K562 (cell line): Measurements from ENCODE around the gene GAB2. TPM values are rescaled to one million over a fixed set of nuclear protein-coding genes. Genes with fewer than 3 reads are reported as not detected.

Source experiments
- CBFA2T2 ChIP-seq: fragments of 450-650 bp; conservative IDR thresholded peaks from 2 replicates; pipeline ENCODE4 v1.6.1; 2017; ENCODE audit warnings: mild to moderate bottlenecking
- CBFA2T3 ChIP-seq: fragments of 450-650 bp; IDR thresholded peaks from 2 replicates; pipeline ENCODE4 v1.6.1; 2017
- CEBPB ChIP-seq: fragments of 450-650 bp; IDR thresholded peaks from 2 replicates; pipeline ENCODE4 v1.6.1; 2016; ENCODE audit warnings: missing genetic modification characterization, missing compliant biosample characterization
- CTBP1 ChIP-seq: fragments of 450-650 bp; IDR thresholded peaks from 2 replicates; pipeline ENCODE4 v1.6.1; 2016; ENCODE audit warnings: borderline replicate concordance
- FOXM1 ChIP-seq, 2 experiments: fragments of 450-650 bp in 1 of 2; sonication (generic) in 1 of 2; formaldehyde crosslinking in 1 of 2; IDR thresholded peaks; 2 replicates each; pipeline versions ENCODE4 v1.6.1 to v1.9.0; 2017 to 2022; ENCODE audit warnings: low read depth in 2 of 2, mild to moderate bottlenecking in 2 of 2, missing genetic modification reagents in 1 of 2, moderate library complexity in 1 of 2
- HDAC2 ChIP-seq: fragments of 450-650 bp; IDR thresholded peaks from 2 replicates; pipeline ENCODE4 v1.6.1; 2016; ENCODE audit warnings: mild to moderate bottlenecking
- JUND ChIP-seq, 2 experiments: IDR thresholded peaks; 2 replicates in 1 of 2; 3 replicates in 1 of 2; pipeline ENCODE4 v1.6.1; 2011; ENCODE audit warnings: borderline replicate concordance in 2 of 2, low read depth in 2 of 2, low read length in 2 of 2, improper control_type of control experiment in 1 of 2, missing biosample characterization in 1 of 2, missing genetic modification characterization in 1 of 2, missing genetic modification reagents in 1 of 2
- NFATC3 ChIP-seq: fragments of 450-650 bp; IDR thresholded peaks from 2 replicates; pipeline ENCODE4 v1.6.1; 2017; ENCODE audit warnings: mild to moderate bottlenecking
- PHF20 ChIP-seq: fragments of 450-650 bp; IDR thresholded peaks from 2 replicates; pipeline ENCODE4 v1.6.1; 2018; ENCODE audit not compliant: partially characterized antibody
- RCOR1 ChIP-seq, 2 experiments: IDR thresholded peaks; 2 replicates each; pipeline ENCODE4 v1.6.1; 2012; ENCODE audit warnings: low read depth in 2 of 2, low read length in 2 of 2, borderline replicate concordance in 1 of 2, improper control_type of control experiment in 1 of 2
- SLC30A9 ChIP-seq: fragments of 250-450 bp; sonication (Bioruptor Pico); IDR thresholded peaks from 2 replicates; pipeline ENCODE4 v1.8.0; 2022; ENCODE audit warnings: mild to moderate bottlenecking, moderate library complexity
- SMAD4 ChIP-seq: fragments of 250-450 bp; sonication (Bioruptor Pico); conservative IDR thresholded peaks from 2 replicates; pipeline ENCODE4 v1.8.0; 2021; ENCODE audit warnings: inconsistent platforms, mild to moderate bottlenecking, moderate library complexity
- SMARCE1 ChIP-seq: fragments of 450-650 bp; IDR thresholded peaks from 2 replicates; pipeline ENCODE4 v1.7.1; 2016; ENCODE audit warnings: mild to moderate bottlenecking
- USF1 ChIP-seq: sonication (generic); formaldehyde crosslinking; IDR thresholded peaks from 2 replicates; pipeline ENCODE4 v1.9.0; 2022; ENCODE audit warnings: mild to moderate bottlenecking, missing genetic modification reagents
- VEZF1 ChIP-seq: fragments of 200-800 bp; sonication (Bioruptor generic); IDR thresholded peaks from 2 replicates; pipeline ENCODE4 v1.6.1; 2017; ENCODE audit warnings: missing genetic modification characterization, missing compliant biosample characterization
- ZBTB40 ChIP-seq, 2 experiments: fragments of 450-650 bp in 1 of 2; sonication (generic) in 1 of 2; formaldehyde crosslinking in 1 of 2; IDR thresholded peaks; 2 replicates each; pipeline versions ENCODE4 v1.7.1 to v1.9.0; 2016 to 2022; ENCODE audit warnings: inconsistent platforms in 1 of 2, mild to moderate bottlenecking in 1 of 2, missing genetic modification reagents in 1 of 2
- ZNF589 ChIP-seq: fragments of 200-800 bp; sonication (Bioruptor generic); IDR thresholded peaks from 2 replicates; pipeline ENCODE4 v1.6.1; 2016; ENCODE audit warnings: low read depth, missing genetic modification characterization, missing compliant biosample characterization
- polyA plus RNA-seq, 8 experiments: library from polyadenylated mRNA; depleted of rRNA in 4 of 8; stranded (reverse) in 5 of 8; unstranded in 3 of 8; fragments of >200 nt; fragmentation: Nextera tagmentation in 2 of 8; fragmentation: Illumina TruSeq in 1 of 8; extraction: Ambion mirVana in 2 of 8; extraction: Trizol in 1 of 8; gene quantifications; 2 replicates each; pipeline versions ENCODE4 v1.2.1 to v1.2.3, GENCODE V29; 2011 to 2014; ENCODE audit warnings: inconsistent platforms in 1 of 8, missing spikeins in 1 of 8
- total RNA-seq, 7 experiments: library from RNA; depleted of rRNA in 6 of 7; stranded (reverse); fragments of >200 nt in 6 of 7; fragmentation: Illumina TruSeq in 2 of 7; extraction: Trizol in 2 of 7; gene quantifications; 2 replicates each; pipeline versions ENCODE4 v1.2.1 to v1.2.3, GENCODE V29; 2011 to 2021; ENCODE audit warnings: low replicate concordance in 1 of 7

The GAB2 gene
- total and polyA plus RNA-seq, 9 of the 15 experiments (the other 6 are each of a cell fraction or from before 2014, with no cell fraction given), result 2.3 to 35.2 (median 16.1) TPM

GRCh38 chr11:78380615-78381051 is 37.0 kb downstream of the GAB2 start (continued):
- TF ChIP-seq ZBTB40 (IDR thresholded peaks at IDR 0.05) (no peak), ZBTB40 (CRISPR knock-in tag; IDR thresholded peaks at IDR 0.05) (no peak), SMARCE1 (0 out of 2 replicates have a peak, but pooled peaks have one; percentile 28), CTBP1 (peak; percentile 19; the same call in 1 of the 2 replicates), ZNF589 (CRISPR knock-in tag) (peak; percentile 89), VEZF1 (CRISPR knock-in tag) (peak; percentile 71), SLC30A9 (CRISPR knock-in tag) (no peak), HDAC2 (peak; percentile 81), USF1 (CRISPR knock-in tag) (no peak), CBFA2T2 (peak; percentile 69), FOXM1 (IDR thresholded peaks at IDR 0.05; ENCODE audit: low read depth) (peak; percentile 21; the same call in 1 of the 2 replicates), FOXM1 (CRISPR knock-in tag; IDR thresholded peaks at IDR 0.05; ENCODE audit: low read depth) (no peak), NFATC3 (0 out of 2 replicates have a peak, but pooled peaks have one; percentile 42), CBFA2T3 (peak; percentile 78), SMAD4 (0 out of 2 replicates have a peak, but pooled peaks have one; percentile 37), CEBPB (peak; percentile 18; the same call in 1 of the 2 replicates), JUND (IDR thresholded peaks at IDR 0.05; ENCODE audit: borderline replicate concordance, low read depth, low read length) (peak; percentile 3; the same call in 1 of the 2 replicates), JUND (tag; IDR thresholded peaks at IDR 0.05; ENCODE audit: borderline replicate concordance, low read depth, low read length) (no peak), RCOR1 (IDR thresholded peaks at IDR 0.05; ENCODE audit: borderline replicate concordance in 1 of 2, low read depth in 2 of 2, low read length in 2 of 2) (peak; percentile 76 to 97), PHF20 (no peak)
